IMR-90 (cell line): Measurements from ENCODE around the gene OBP2A. TPM values are rescaled to one million over a fixed set of nuclear protein-coding genes. Genes with fewer than 3 reads are reported as not detected.

Experiments
- ATAC-seq: fragments of 200-7000 bp; cut with Tn5 transposase; 2 replicates; pipeline ENCODE4 v1.9.1; 2020; ENCODE audit warnings: low read depth, mild to moderate bottlenecking, moderate library complexity
- BruUV-seq: library from RNA; stranded (reverse); fragments of 400-500 nt; replicated peaks from 2 replicates; lab custom pipeline; 2021; lab: Mats Ljungman, UMichigan
- CTCF ChIA-PET: fragments of 300-600 bp; formaldehyde crosslinking; extraction: SDS; loops from one replicate; lab custom pipeline; 2021; ENCODE audit warnings: antibody characterized with exemption; lab: Yijun Ruan, JAX
- POLR2A ChIA-PET: fragments of 300-600 bp; sonication (Branson Sonifier 250); formaldehyde crosslinking; loops from one replicate; lab custom pipeline; 2022; ENCODE audit warnings: antibody characterized with exemption; ENCODE audit not compliant: unreplicated experiment; lab: Charles Lee
- DNase-seq: peaks from one replicate; pipeline ENCODE4 v3.0.0; 2013
- H2AFZ ChIP-seq: replicated peaks from 2 replicates; pipeline ENCODE3; 2013; ENCODE audit warnings: low read length, mild to moderate bottlenecking; ENCODE audit not compliant: poor library complexity
- H2AK5ac ChIP-seq: 2 replicates; pipeline ENCODE4 v1.6.1; 2013; ENCODE audit warnings: low read depth, low read length, inconsistent platforms
- H2AK9ac ChIP-seq: replicated peaks from 2 replicates; pipeline ENCODE3; 2013; ENCODE audit warnings: mild to moderate bottlenecking, low read depth, low read length, moderate library complexity; ENCODE audit not compliant: poor library complexity
- H2BK120ac ChIP-seq: 2 replicates; pipeline ENCODE4 v1.6.1; 2013; ENCODE audit warnings: low read depth, low read length, inconsistent platforms
- H2BK15ac ChIP-seq: 3 replicates; pipeline ENCODE4 v1.6.1; 2013; ENCODE audit warnings: low read depth, low read length, inconsistent platforms
- H2BK20ac ChIP-seq: 2 replicates; pipeline ENCODE4 v1.6.1; 2013; ENCODE audit warnings: low read depth, mild to moderate bottlenecking, inconsistent platforms, low read length, moderate library complexity
- H2BK5ac ChIP-seq: 2 replicates; pipeline ENCODE4 v1.6.1; 2013; ENCODE audit warnings: mild to moderate bottlenecking, low read depth, low read length, inconsistent platforms; ENCODE audit not compliant: poor library complexity, severe bottlenecking
- H3K14ac ChIP-seq: replicated peaks from 2 replicates; pipeline ENCODE4 v1.6.1; 2013; ENCODE audit warnings: low read depth, low read length, inconsistent platforms
- H3K18ac ChIP-seq: 2 replicates; pipeline ENCODE4 v1.6.1; 2013; ENCODE audit warnings: low read depth, low read length, control low read depth
- H3K23ac ChIP-seq: 2 replicates; pipeline ENCODE4 v1.6.1; 2013; ENCODE audit warnings: low read depth, low read length, inconsistent platforms
- H3K27ac ChIP-seq: 2 replicates; pipeline ENCODE4 v1.5.1; 2013; ENCODE audit warnings: mild to moderate bottlenecking, control low read depth, low read length; ENCODE audit not compliant: insufficient read depth
- H3K27me3 ChIP-seq: 2 replicates; pipeline ENCODE4 v1.6.1; 2013; ENCODE audit warnings: low read length; ENCODE audit not compliant: control insufficient read depth, insufficient read depth
- H3K36me3 ChIP-seq: 2 replicates; pipeline ENCODE4 v1.6.1; 2013; ENCODE audit warnings: low read length, mixed read lengths; ENCODE audit not compliant: control insufficient read depth, insufficient read depth
- H3K4ac ChIP-seq: 2 replicates; pipeline ENCODE4 v1.6.1; 2013; ENCODE audit warnings: low read depth, low read length, inconsistent platforms
- H3K4me1 ChIP-seq: 2 replicates; pipeline ENCODE4 v1.6.1; 2013; ENCODE audit warnings: low read length, mixed read lengths; ENCODE audit not compliant: control insufficient read depth, insufficient read depth
- H3K4me2 ChIP-seq: 2 replicates; pipeline ENCODE4 v1.6.1; 2013; ENCODE audit warnings: low read depth, mild to moderate bottlenecking, control low read depth, low read length, moderate library complexity
- H3K4me3 ChIP-seq: 2 replicates; pipeline ENCODE4 v1.5.1; 2013; ENCODE audit warnings: low read depth, mild to moderate bottlenecking, control low read depth, low read length, moderate library complexity; ENCODE audit not compliant: insufficient read depth
- H3K56ac ChIP-seq: 2 replicates; pipeline ENCODE4 v1.6.1; 2013; ENCODE audit warnings: low read length, inconsistent platforms; ENCODE audit not compliant: insufficient read depth; ENCODE audit errors: extremely low read depth
- H3K79me1 ChIP-seq, 2 experiments: 2 replicates each; pipeline ENCODE4 v1.6.1; 2013; ENCODE audit warnings: low read length in 2 of 2, inconsistent platforms in 1 of 2, low read depth in 1 of 2
- H3K9ac ChIP-seq: 2 replicates; pipeline ENCODE4 v1.6.1; 2013; ENCODE audit warnings: low read depth, low read length, control low read depth
- H3K9me1 ChIP-seq: 2 replicates; pipeline ENCODE4 v1.6.1; 2013; ENCODE audit warnings: low read length, inconsistent platforms; ENCODE audit not compliant: insufficient read depth
- H3K9me3 ChIP-seq: 2 replicates; pipeline ENCODE4 v1.6.1; 2013; ENCODE audit warnings: low read length; ENCODE audit not compliant: control insufficient read depth, insufficient read depth
- H4K20me1 ChIP-seq: 2 replicates; pipeline ENCODE4 v1.6.1; 2013; ENCODE audit warnings: low read length, inconsistent platforms; ENCODE audit not compliant: insufficient read depth
- H4K5ac ChIP-seq: 2 replicates; pipeline ENCODE4 v1.6.1; 2013; ENCODE audit warnings: mild to moderate bottlenecking, low read depth, low read length, control low read depth
- H4K8ac ChIP-seq, 2 experiments: 2 replicates each; pipeline ENCODE4 v1.6.1; 2013; ENCODE audit warnings: low read depth in 2 of 2, low read length in 2 of 2, control low read depth in 1 of 2, inconsistent platforms in 1 of 2
- H4K91ac ChIP-seq: 2 replicates; pipeline ENCODE4 v1.6.1; 2013; ENCODE audit warnings: low read depth, low read length, inconsistent platforms; ENCODE audit not compliant: insufficient read depth
- BHLHE40 ChIP-seq: fragments of 150-350 bp; IDR thresholded peaks from 2 replicates; pipeline ENCODE4 v1.6.1; 2016; ENCODE audit warnings: mild to moderate bottlenecking, low read depth, low read length
- CTCF ChIP-seq: conservative IDR thresholded peaks from 2 replicates; pipeline ENCODE4 v1.5.1; 2012; ENCODE audit warnings: mild to moderate bottlenecking, low read depth, low read length, improper control_type of control experiment
- ELK1 ChIP-seq: fragments of 150-350 bp; IDR thresholded peaks from 2 replicates; pipeline ENCODE4 v1.6.1; 2016; ENCODE audit warnings: low read depth, mild to moderate bottlenecking, low read length, moderate library complexity, borderline replicate concordance
- FOS ChIP-seq: fragments of 150-350 bp; IDR thresholded peaks from 2 replicates; pipeline ENCODE4 v1.6.1; 2016; ENCODE audit warnings: low read depth, low read length
- MAFK ChIP-seq: IDR thresholded peaks from 2 replicates; pipeline ENCODE4 v1.6.1; 2012; ENCODE audit warnings: low read depth, low read length, improper control_type of control experiment
- MAZ ChIP-seq: IDR thresholded peaks from 2 replicates; pipeline ENCODE4 v1.6.1; 2012; ENCODE audit warnings: low read depth, mild to moderate bottlenecking, low read length, improper control_type of control experiment, moderate library complexity, borderline replicate concordance
- MXI1 ChIP-seq: IDR thresholded peaks from 2 replicates; pipeline ENCODE4 v1.6.1; 2012; ENCODE audit warnings: low read depth, mild to moderate bottlenecking, low read length, moderate library complexity, borderline replicate concordance
- POLR2A ChIP-seq: IDR thresholded peaks from 2 replicates; pipeline ENCODE4 v1.6.1; 2012; ENCODE audit warnings: mild to moderate bottlenecking, low read depth, low read length
- RAD21 ChIP-seq: IDR thresholded peaks from 2 replicates; pipeline ENCODE4 v1.6.1; 2012; ENCODE audit warnings: low read length, improper control_type of control experiment
- RCOR1 ChIP-seq: IDR thresholded peaks from 2 replicates; pipeline ENCODE4 v1.6.1; 2012; ENCODE audit warnings: mild to moderate bottlenecking, low read length, improper control_type of control experiment; ENCODE audit not compliant: insufficient replicate concordance
- RFX5 ChIP-seq: IDR thresholded peaks from 2 replicates; pipeline ENCODE4 v1.8.0; 2012; ENCODE audit warnings: low read depth, mild to moderate bottlenecking, low read length, moderate library complexity
- USF2 ChIP-seq: fragments of 150-350 bp; IDR thresholded peaks from 2 replicates; pipeline ENCODE4 v1.6.1; 2017; ENCODE audit warnings: mild to moderate bottlenecking, antibody characterized with exemption, low read length, low read depth
- WGBS, 2 experiments: methylation state at CpG; one replicate each; pipeline versions ENCODE4 v1.1.5 to v1.1.7; 2013; ENCODE audit warnings: missing lambda C conversion rate in 2 of 2; ENCODE audit not compliant: insufficient read length in 1 of 2; ENCODE audit errors: extremely low coverage in 2 of 2; 5-methylcytosine and 5-hydroxymethylcytosine counted together
- dilution Hi-C: fragments of 300-500 bp; cut with HindIII; formaldehyde crosslinking; loops from one replicate; pipeline ENCODE4 v1.14.3; 2018; ENCODE audit warnings: low sequenced_read_pairs; ENCODE audit not compliant: unreplicated experiment
- in situ Hi-C: fragments of 300-500 bp; cut with MboI; formaldehyde crosslinking; loops from 3 replicates; pipeline ENCODE4 v1.14.3; 2019; ENCODE audit warnings: low sequenced_read_pairs, inconsistent platforms, mixed read lengths
- intact Hi-C: fragments of 100-400 bp; cut with micrococcal nuclease; formaldehyde crosslinking; loops from 2 replicates; pipeline ENCODE4 v1.10.0; 2022
- polyA plus RNA-seq, 3 experiments: library from polyadenylated mRNA; depleted of rRNA; stranded (reverse); fragments of >200 nt; gene quantifications; 2 replicates each; pipeline ENCODE4 v1.2.3, GENCODE V29; 2012; ENCODE audit warnings: low replicate concordance in 1 of 3
- total RNA-seq: library from RNA; depleted of rRNA; stranded (reverse); fragments of >200 nt; gene quantifications from 2 replicates; pipeline ENCODE4 v1.2.3, GENCODE V29; 2012

The OBP2A gene
- total and polyA plus RNA-seq, 2 of the 4 experiments (the other 2 are of a cell fraction) = not detected

- no peak overlapping the region for H3K18ac ChIP-seq
- no TSS peak for BruUV-seq
- H4K91ac ChIP-seq = no peak overlapping the region
- no peak overlapping the region for H2AFZ ChIP-seq
- no peak overlapping the region for H3K56ac ChIP-seq
- no peak overlapping the region for H3K14ac ChIP-seq
- no peak overlapping the region for H2BK5ac ChIP-seq
- no peak overlapping the region for H2BK20ac ChIP-seq
- DNase-seq (no peak), ATAC-seq (no peak)
- intact Hi-C loops (no loop called here), dilution Hi-C loops (no loop called here), in situ Hi-C loops (no loop called here)
- TF ChIP-seq POLR2A (no peak), CTCF (no peak), MAZ (no peak), MXI1 (no peak), MAFK (no peak), FOS (no peak), USF2 (no peak), RCOR1 (no peak), RFX5 (no peak), ELK1 (no peak), BHLHE40 (no peak), RAD21 (no peak)
- no peak overlapping the region for H3K4me2 ChIP-seq
- H2BK120ac ChIP-seq = no peak overlapping the region
- H2AK9ac ChIP-seq = no peak overlapping the region
- no peaks in the 10 kb centered on the region for H3K36me3 ChIP-seq
- no peak overlapping the region for H4K5ac ChIP-seq
- peaks cover 4% of the 10 kb centered on the region for H3K27me3 ChIP-seq
- no peak overlapping the region for H2BK15ac ChIP-seq
- POLR2A ChIA-PET = no interaction called here
- no peaks in the 10 kb centered on the region for H3K79me1 ChIP-seq
- H3K27ac ChIP-seq = no peak overlapping the region
- no peak overlapping the region for H4K8ac ChIP-seq
- H3K4me1 ChIP-seq = no peaks in the 10 kb centered on the region
- H2AK5ac ChIP-seq = no peak overlapping the region
- H3K9me1 ChIP-seq = no peaks in the 10 kb centered on the region
- H3K4ac ChIP-seq = no peak overlapping the region
- H4K20me1 ChIP-seq = no peaks in the 10 kb centered on the region
- H3K4me3 ChIP-seq = no peak overlapping the region
- no peak overlapping the region for H3K9ac ChIP-seq
- CTCF ChIA-PET = no interaction called here
- no peak overlapping the region for H3K23ac ChIP-seq
- no peaks in the 10 kb centered on the region for H3K9me3 ChIP-seq
- 50% methylated on average over 1 of the region's 2 CpGs; no CpG with 5 or more reads in 1 of the 2 experiments for WGBS, 2 experiments
These were observed 50.3 kb downstream of the OBP2A start for GRCh38 chr9:135596211-135596610.
